Measurements from ENCODE around the gene ERGIC1.

- TF ChIP-seq POLR2A (IDR thresholded peaks at IDR 0.05) (no peak), CTCF (IDR thresholded peaks at IDR 0.05) (no peak)
Measured at GRCh38 chr5:172835290-172835993, 1.4 kb downstream of the ERGIC1 start.
